Transverse colon (tissue), 4 donors: ENCODE results near the gene CBY2. TPM values are rescaled to one million over a fixed set of nuclear protein-coding genes. Genes with fewer than 3 reads are reported as not detected.
A peak's percentile ranks its signal among the peaks of the same experiment; 100 is the strongest.
"Not testable (repeated sequence)": the region's sequence is repeated elsewhere in the genome, so short reads cannot be mapped to it uniquely, and the experiment has no call there.

Experiments used
- DNase-seq: peaks from one replicate; pipeline ENCODE4 v3.0.0-alpha.2; 2019
- H3K27ac ChIP-seq, 4 donors: fragments of 200-600 bp; sonication (generic); 2 replicates each; pipeline ENCODE4 v1.5.1; 2016 to 2018; ENCODE audit warnings: inconsistent platforms in 4 of 4
- H3K27me3 ChIP-seq: fragments of 200-600 bp; sonication (generic); 2 replicates; pipeline ENCODE4 v1.5.1; 2017; ENCODE audit warnings: inconsistent platforms
- H3K36me3 ChIP-seq, 4 donors: fragments of 200-600 bp; sonication (generic); 2 replicates each; pipeline ENCODE4 v1.5.1; 2017 to 2019; ENCODE audit warnings: inconsistent platforms in 4 of 4
- H3K4me1 ChIP-seq, 4 donors: fragments of 200-600 bp; sonication (generic); 2 replicates each; pipeline ENCODE4 v1.5.1; 2017 to 2020; ENCODE audit warnings: inconsistent platforms in 4 of 4
- H3K4me3 ChIP-seq, 4 donors: fragments of 200-600 bp; sonication (generic); 1 replicate in 1 of 4; 2 replicates in 3 of 4; pipeline versions ENCODE4 v1.5.1 to v1.6.1; 2017 to 2019; ENCODE audit warnings: inconsistent platforms in 4 of 4
- H3K9me3 ChIP-seq, 2 donors: fragments of 200-600 bp; sonication (generic); 2 replicates each; pipeline ENCODE4 v1.5.1; 2017 to 2019; ENCODE audit warnings: inconsistent platforms in 2 of 2
- EP300 ChIP-seq: sonication (generic); formaldehyde crosslinking; IDR thresholded peaks from one replicate; pipeline ENCODE4 v1.6.1; 2017; ENCODE audit warnings: antibody characterized with exemption, low read depth
- POLR2A ChIP-seq: fragments of 450-650 bp; IDR thresholded peaks from one replicate; pipeline ENCODE4 v1.6.1; 2016; ENCODE audit warnings: antibody characterized with exemption, mild to moderate bottlenecking, moderate library complexity
- POLR2AphosphoS5 ChIP-seq, 3 donors: sonication (generic); formaldehyde crosslinking; IDR thresholded peaks; one replicate each; pipeline ENCODE4 v1.6.1; 2016; ENCODE audit warnings: antibody characterized with exemption in 3 of 3
- WGBS, 2 donors: methylation state at CpG; one replicate each; pipeline ENCODE4 v1.1.5; 2018; ENCODE audit warnings: low coverage in 1 of 2; 5-methylcytosine and 5-hydroxymethylcytosine counted together
- in situ Hi-C, 4 donors: fragments of 200-750 bp; cut with MboI; loops; one replicate each; pipeline versions ENCODE4 v1.15.0 to v1.15.1; 2017; ENCODE audit warnings: low sequenced_read_pairs in 3 of 4, low pct_ligation_motif_present in 1 of 4, low pct_unique_long_range_greater_than_20kb in 1 of 4
- intact Hi-C: fragments of 100-400 bp; cut with DNase I; formaldehyde crosslinking; loops from one replicate; pipeline ENCODE4 v1.15.1; 2023; ENCODE audit warnings: low total_unique reads
- total RNA-seq, 4 donors: library from RNA; depleted of rRNA; stranded (reverse); fragments of >200 nt; gene quantifications; one replicate each; pipeline ENCODE4 v1.1.0, GENCODE V29; 2016
- TF ChIP-seq, protein P1 (sequence below), 5 experiments: fragments of 200-600 bp in 3 of 5; fragments of 450-650 bp in 2 of 5; sonication (generic) in 3 of 5; IDR thresholded peaks; 1 replicate in 2 of 5; 2 replicates in 3 of 5; pipeline ENCODE4 v1.5.1; 2016 to 2017; ENCODE audit warnings: antibody characterized with exemption in 5 of 5, inconsistent platforms in 3 of 5, mild to moderate bottlenecking in 2 of 5, moderate library complexity in 1 of 5

CBY2 gene, protein sequence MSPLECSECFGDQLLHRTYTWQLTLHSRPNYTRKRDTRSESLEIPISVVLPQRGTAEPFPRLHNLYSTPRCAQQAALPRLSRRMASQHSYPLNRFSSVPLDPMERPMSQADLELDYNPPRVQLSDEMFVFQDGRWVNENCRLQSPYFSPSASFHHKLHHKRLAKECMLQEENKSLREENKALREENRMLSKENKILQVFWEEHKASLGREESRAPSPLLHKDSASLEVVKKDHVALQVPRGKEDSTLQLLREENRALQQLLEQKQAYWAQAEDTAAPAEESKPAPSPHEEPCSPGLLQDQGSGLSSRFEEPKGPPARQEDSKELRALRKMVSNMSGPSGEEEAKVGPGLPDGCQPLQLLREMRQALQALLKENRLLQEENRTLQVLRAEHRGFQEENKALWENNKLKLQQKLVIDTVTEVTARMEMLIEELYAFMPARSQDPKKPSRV
- not detected for total RNA-seq

DNA sequence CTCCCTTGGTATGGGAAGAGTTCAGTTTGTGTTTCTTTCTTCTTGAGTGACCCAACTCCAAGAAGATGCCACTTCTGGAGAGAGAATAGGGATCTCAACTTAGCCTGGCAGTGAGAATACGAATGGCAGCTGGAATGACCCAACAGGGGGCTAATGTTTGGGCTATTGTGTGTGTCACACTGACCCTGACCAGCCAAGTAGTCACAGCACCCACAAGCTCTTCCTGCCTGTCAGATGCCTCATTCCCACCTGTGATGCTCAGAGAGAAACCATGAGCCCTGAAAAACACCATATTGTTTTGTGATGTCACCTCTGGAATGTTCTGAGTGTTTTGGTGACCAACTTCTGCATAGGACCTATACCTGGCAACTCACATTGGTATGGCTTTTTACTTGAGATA is at the start of gene CBY2:
Gene CBY2 (plus strand): TSS at position 233 of the 400 bp plus-strand sequence. CDS start 71 bp downstream, at position 304.
- no peak for TF ChIP-seq POLR2AphosphoS5 (IDR thresholded peaks at IDR 0.05)
- TF ChIP-seq, protein P1, sequence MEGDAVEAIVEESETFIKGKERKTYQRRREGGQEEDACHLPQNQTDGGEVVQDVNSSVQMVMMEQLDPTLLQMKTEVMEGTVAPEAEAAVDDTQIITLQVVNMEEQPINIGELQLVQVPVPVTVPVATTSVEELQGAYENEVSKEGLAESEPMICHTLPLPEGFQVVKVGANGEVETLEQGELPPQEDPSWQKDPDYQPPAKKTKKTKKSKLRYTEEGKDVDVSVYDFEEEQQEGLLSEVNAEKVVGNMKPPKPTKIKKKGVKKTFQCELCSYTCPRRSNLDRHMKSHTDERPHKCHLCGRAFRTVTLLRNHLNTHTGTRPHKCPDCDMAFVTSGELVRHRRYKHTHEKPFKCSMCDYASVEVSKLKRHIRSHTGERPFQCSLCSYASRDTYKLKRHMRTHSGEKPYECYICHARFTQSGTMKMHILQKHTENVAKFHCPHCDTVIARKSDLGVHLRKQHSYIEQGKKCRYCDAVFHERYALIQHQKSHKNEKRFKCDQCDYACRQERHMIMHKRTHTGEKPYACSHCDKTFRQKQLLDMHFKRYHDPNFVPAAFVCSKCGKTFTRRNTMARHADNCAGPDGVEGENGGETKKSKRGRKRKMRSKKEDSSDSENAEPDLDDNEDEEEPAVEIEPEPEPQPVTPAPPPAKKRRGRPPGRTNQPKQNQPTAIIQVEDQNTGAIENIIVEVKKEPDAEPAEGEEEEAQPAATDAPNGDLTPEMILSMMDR (IDR thresholded peaks at IDR 0.05): no peak
- no peak for TF ChIP-seq POLR2A
- no peak for TF ChIP-seq EP300
- Histone ChIP-seq H3K27ac (peak within 1 kb of the TSS in 1 of 4 donors; percentile 46), H3K27me3 (no peaks in the 10 kb centered on the region), H3K4me1 (no peaks in the 10 kb centered on the region), H3K9me3 (no peaks in the 10 kb centered on the region), H3K36me3 (no peaks in the 10 kb centered on the region), H3K4me3 (no peak within 1 kb of the TSS)
- in situ Hi-C loops (no loop called here), intact Hi-C loops (no loop called here)
- no peak for DNase-seq
- WGBS, 2 donors: 50 to 89% methylated on average over 1 of the region's 1 CpG

DNA sequence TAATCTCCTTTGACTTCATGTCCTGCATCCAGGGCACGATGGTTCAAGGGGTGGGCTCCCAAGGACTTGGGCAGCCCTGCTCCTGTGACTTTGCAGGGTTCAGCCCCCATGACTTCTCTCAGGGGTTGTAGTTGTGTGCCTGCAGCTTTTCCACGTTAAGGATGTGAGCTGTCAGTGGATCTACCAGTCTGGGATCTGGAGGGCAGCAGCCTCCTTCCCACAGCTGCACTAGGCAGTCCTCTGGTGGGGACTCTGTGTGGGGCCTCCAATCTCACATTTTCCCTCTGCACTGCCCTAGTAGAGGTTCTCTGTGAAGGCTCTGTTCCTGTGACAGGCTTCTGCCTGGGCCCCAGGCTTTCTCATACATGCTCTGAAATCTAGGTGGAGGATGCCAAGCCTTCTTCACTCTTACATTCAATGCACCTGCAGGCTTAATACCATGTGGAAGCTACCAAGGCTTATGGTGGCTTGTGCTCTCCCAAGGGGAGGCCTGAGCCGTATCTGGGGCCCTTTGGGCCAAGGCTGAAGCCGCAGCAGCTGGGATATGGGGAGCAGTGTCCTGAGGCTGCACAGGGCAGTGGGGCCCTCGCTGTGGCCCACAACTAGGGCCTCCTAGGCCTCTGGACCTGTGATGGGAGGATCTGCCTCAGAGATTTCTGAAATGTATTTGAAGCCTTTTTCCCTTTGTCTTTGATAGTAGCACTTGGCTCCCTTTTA is 47.3 kb upstream of the CBY2 start:
- Histone ChIP-seq H3K4me1 (no peaks in the 10 kb centered on the region), H3K27me3 (no peaks in the 10 kb centered on the region), H3K9me3 (no peaks in the 10 kb centered on the region), H3K4me3 (no peak overlapping the region), H3K36me3 (no peaks in the 10 kb centered on the region), H3K27ac (no peak overlapping the region)
- intact Hi-C loops (no loop called here), in situ Hi-C loops (no loop called here)
- WGBS, 2 donors: 65% methylated on average over 5 of the region's 5 CpGs; no CpG with 5 or more reads in 1 of the 2 donors
- TF ChIP-seq EP300 (no peak), POLR2AphosphoS5 (IDR thresholded peaks at IDR 0.05) (no peak), POLR2A (no peak)
- TF ChIP-seq, protein P1 (IDR thresholded peaks at IDR 0.05): no peak
- DNase-seq: no peak

DNA sequence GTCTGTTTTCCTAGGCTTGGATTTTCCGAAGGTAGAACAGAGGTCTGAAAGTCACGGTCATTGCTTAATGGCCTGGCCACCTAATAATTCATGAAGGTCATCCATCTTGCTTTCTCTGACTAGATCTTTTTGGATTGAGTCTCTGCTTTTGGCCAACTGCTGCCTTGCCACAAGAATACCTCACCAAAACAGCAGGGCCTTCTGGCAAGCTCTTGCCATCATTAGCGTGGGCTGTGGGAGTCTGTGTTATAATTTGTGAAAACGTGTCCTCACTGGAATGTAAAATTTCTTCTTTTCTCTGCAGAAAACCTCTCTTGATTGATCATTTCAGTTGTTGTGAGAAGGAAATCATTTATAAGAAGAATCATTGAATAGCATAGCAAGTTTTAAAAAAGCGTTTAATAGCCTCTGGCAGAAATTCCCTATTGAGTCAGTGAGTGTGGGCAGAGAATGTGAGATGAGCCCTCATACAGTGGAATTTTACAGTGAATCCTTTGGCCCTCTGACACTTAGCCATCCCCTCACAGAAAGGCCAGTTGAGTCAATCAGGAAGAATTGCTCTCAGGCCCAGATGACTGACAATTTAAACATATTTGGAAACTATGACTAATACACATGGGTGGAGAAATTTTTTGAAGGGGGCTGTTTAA is 43.4 kb upstream of the CBY2 start:
- TF ChIP-seq, protein P1 (IDR thresholded peaks at IDR 0.05): no peak
- TF ChIP-seq EP300 (no peak), POLR2AphosphoS5 (IDR thresholded peaks at IDR 0.05) (no peak), POLR2A (no peak)
- 68 to 83% methylated on average over 4 to 5 of the region's 5 CpGs for WGBS, 2 donors
- no peaks in the 10 kb centered on the region for H3K36me3 ChIP-seq
- no peaks in the 10 kb centered on the region for H3K9me3 ChIP-seq
- H3K4me3 ChIP-seq: no peak overlapping the region
- no peak for DNase-seq
- intact Hi-C loops: no loop called here
- no peak overlapping the region for H3K27ac ChIP-seq
- in situ Hi-C loops: no loop called here
- H3K27me3 ChIP-seq: no peaks in the 10 kb centered on the region
- H3K4me1 ChIP-seq: no peaks in the 10 kb centered on the region

DNA sequence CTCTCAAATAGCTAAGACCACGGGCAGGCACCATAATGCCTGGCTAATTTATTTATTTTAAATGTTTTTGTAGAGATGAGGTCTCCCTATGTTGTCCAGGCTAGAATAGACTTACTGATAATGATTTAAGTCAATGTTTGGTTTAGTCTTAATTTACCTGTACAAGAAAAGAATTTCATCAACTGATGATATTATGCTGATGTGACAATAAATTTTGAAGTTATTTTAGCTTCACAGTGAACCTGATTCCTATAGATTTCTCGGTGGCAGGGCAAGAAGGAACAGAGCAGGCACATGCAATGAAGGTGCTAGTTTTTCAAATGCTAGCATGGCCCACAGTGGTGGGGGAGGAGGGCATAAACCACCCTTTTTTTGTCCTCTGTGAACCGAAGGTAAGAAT is 42.6 kb upstream of the CBY2 start:
- WGBS, 2 donors: 53 to 78% methylated on average over 2 to 3 of the region's 3 CpGs
- no peak overlapping the region for H3K27ac ChIP-seq
- intact Hi-C loops: no loop called here
- TF ChIP-seq POLR2AphosphoS5 (IDR thresholded peaks at IDR 0.05): no peak
- TF ChIP-seq EP300: no peak
- TF ChIP-seq POLR2A: no peak
- TF ChIP-seq, protein P1 (IDR thresholded peaks at IDR 0.05): no peak
- no peaks in the 10 kb centered on the region for H3K36me3 ChIP-seq
- no peak overlapping the region for H3K4me3 ChIP-seq
- H3K27me3 ChIP-seq: no peaks in the 10 kb centered on the region
- H3K9me3 ChIP-seq: no peaks in the 10 kb centered on the region
- H3K4me1 ChIP-seq: no peaks in the 10 kb centered on the region
- in situ Hi-C loops: no loop called here
- no peak for DNase-seq

DNA sequence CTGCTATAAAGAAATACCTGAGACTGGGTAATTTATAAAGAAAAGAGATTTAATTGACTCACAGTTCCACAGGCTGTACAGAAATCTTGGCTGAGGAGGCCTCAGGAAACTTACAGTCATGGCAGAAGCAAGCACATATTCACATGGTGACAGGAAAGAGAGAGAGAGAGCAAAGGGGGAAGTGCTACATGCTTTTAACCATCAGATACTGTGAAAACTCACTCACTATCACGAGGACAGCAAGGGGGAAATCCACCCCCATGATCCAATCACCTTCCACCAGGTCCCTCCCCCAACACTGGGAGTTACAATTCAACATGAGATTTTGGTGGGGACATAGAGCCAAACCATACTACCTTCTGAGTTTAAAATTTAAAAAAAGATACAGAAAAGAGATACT is 41.7 kb upstream of the CBY2 start:
- DNase-seq, H3K4me3 ChIP-seq, H3K27ac ChIP-seq, intact Hi-C loops, H3K4me1 ChIP-seq, H3K9me3 ChIP-seq, in situ Hi-C loops, H3K36me3 ChIP-seq, H3K27me3 ChIP-seq: not testable (repeated sequence)
- WGBS, 2 donors: 15 to 57% methylated on average over 1 of the region's 1 CpG
